Left cardiac atrium (tissue), 4 donors: ENCODE data around the gene CTSF. TPM values are rescaled to one million over a fixed set of nuclear protein-coding genes. Genes with fewer than 3 reads are reported as not detected.

ENCODE experiments used
- ATAC-seq, 2 donors: fragments of 200-7000 bp; cut with Tn5 transposase; one replicate each; pipeline ENCODE4 v1.9.1; 2020; ENCODE audit warnings: mild to moderate bottlenecking in 2 of 2, moderate library complexity in 2 of 2
- DNase-seq: peaks from one replicate; pipeline ENCODE4 v3.0.0-alpha.2; 2020
- intact Hi-C, 2 donors: fragments of 100-400 bp; cut with DNase I; formaldehyde crosslinking; loops; one replicate each; pipeline versions ENCODE4 v1.14.1 to v1.15.1; 2022 to 2023
- total RNA-seq, 2 donors: library from RNA; stranded (reverse); fragmentation: NEBNext Ultra II Directional; extraction: Animal tissue kit (Norgen Biotek cat#: 25700); gene quantifications; one replicate each; pipeline ENCODE4 v1.2.1, GENCODE V29; 2021
- donor health status: DM: no; HTN: yes; CAD: no.
- donor health status: DM: no; HTN: yes; CAD: no; lungs with severe emphysema.
- donor health status: DM: yes; HTN: yes; CAD: no.
- donor health status: Dilated cardiomyopathy.

Gene CTSF
- total RNA-seq, 2 donors from 2014 or later = 51.0 to 71.9 TPM

- no peak for ATAC-seq
- intact Hi-C loops = no loop called here
- no peak for DNase-seq
Measured at GRCh38 chr11:66562907-66563583, 5.4 kb downstream of the CTSF start.

DNA sequence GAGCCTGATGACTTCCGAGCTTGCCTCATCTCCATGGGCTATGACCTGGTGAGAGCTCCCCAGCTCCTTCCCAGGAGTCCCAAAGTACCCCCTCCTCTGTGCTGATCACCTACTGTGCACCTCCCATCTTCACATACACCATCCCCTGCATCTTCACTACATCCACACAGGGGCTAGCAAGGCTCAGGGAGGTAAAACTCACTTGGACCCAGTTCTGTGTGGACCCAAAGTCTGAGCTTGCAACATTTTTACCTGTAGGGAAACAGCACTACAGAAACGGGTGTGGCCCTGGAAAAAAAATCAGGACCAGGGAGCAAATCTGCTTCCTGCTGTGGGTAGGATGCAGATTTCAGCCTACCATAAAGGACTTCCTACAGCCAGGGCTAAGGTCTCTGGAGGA, 6.1 kb downstream of the CTSF start:
- no peak for DNase-seq
- intact Hi-C loops = no loop called here
- ATAC-seq = no peak

DNA sequence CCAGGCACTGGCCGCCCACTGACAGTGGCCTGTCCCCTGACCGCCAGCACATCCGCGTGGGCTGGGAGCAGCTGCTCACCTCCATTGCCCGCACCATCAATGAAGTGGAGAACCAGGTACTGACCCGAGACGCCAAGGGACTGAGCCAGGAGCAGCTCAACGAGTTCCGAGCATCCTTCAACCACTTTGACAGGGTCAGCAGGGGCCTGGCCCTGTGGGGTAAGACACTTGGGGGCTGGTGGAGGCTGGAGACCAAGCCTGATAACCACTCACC, 6.5 kb downstream of the CTSF start:
- ATAC-seq (no peak), DNase-seq (no peak)
- intact Hi-C loops = no loop called here

DNA sequence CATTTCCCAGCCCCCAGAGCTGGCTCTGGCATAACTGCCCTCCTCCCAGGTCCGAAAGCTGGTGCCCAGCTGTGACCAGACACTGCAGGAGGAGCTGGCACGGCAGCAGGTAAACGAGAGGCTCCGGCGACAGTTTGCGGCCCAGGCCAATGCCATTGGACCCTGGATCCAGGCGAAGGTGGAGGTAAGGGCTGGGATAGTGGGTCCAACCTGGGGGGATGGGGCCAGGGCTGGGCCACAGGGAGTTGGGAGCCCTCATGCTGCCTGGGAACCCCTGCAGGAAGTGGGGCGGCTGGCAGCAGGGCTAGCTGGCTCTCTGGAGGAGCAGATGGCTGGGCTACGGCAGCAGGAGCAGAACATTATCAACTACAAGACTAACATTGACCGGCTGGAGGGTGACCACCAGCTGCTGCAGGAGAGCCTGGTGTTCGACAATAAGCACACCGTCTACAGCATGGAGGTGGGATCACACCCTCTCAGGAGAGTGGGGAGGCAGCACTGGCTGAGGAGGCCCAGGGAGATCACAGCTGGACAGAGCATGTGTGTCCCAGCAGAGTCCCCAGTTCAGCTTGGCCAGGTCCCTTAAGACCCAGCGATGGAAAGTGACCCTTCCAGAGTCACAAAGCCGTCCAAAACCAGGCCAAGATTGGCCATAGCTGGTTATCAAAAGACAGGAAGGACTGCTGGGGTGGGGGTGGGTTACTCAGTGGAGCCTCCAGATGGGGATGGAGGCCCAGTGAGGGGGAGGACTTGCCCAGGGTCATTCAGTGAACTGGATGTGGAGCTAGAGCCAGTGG, 7.0 kb downstream of the CTSF start:
- DNase-seq = no peak
- no peak for ATAC-seq
- intact Hi-C loops = no loop called here

DNA sequence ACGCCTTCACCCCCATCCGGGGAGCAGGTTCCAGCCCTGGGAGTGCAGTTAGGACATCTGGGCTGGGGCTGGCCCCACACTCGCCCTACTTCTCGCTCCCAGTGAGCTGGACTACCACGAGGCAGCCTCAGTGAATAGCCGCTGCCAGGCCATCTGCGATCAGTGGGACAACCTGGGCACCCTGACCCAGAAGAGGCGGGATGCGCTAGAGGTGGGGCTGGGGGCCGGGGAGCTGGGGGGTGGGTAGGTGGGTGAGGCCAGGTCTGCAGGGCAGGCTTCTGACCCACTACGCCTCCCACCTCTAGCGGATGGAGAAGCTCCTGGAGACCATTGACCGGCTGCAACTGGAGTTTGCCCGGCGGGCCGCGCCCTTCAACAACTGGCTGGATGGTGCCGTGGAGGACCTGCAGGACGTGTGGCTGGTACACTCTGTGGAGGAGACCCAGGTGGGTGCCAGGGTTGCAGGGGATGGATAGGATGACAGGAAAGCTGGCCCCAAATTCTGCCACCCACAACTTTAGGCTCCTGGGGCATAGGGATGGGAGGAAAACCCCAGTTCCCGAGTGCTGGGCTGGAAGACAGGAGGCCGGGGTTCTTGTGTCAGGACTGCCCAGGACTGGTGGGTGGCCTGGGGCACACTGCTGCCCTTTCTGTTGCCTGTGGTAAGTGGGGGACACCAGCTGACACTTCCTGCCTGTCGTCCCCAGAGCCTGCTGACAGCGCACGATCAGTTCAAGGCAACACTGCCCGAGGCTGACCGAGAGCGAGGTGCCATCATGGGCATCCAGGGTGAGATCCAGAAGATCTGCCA, 8.3 kb downstream of the CTSF start:
- intact Hi-C loops = no loop called here
- no peak for ATAC-seq

DNA sequence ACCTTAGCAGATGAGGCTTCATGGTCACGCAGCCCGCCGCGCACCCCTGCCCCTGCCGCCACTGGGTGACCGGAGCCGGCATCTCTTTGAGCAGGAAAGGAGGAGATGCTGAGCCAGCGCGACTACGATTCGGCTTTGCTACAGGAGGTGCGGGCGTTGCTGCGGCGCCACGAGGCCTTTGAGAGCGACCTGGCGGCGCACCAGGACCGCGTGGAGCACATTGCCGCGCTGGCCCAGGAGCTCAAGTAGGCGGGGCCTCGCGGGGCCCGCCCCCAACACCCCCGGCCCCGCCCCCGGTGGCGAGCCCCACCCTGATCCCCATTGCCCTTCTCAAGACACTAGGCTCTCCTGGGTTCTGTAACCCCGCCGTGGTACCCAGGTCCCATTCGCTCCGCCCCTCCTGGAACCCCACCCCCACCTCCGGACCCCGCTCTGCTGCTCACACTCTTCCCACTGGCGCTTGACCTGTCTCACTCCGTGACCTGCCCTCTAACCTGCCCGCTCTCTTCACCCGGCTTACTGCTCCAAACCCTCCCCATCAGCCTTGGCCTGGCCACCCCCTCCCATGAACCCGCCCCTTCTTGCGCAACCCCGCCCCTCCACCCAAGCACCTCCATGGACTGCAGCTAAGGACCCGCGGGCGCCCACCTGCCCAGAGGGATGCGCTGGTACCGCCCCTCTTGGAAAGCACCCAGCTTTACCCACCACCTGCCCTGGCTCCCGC, 9.1 kb downstream of the CTSF start:
- intact Hi-C loops = no loop called here
- ATAC-seq = peak; percentile 48 to 70
- peak; percentile 58 for DNase-seq

More for the DNA sequence above, 8.3 kb downstream of the CTSF start:
- no peak for DNase-seq

DNA sequence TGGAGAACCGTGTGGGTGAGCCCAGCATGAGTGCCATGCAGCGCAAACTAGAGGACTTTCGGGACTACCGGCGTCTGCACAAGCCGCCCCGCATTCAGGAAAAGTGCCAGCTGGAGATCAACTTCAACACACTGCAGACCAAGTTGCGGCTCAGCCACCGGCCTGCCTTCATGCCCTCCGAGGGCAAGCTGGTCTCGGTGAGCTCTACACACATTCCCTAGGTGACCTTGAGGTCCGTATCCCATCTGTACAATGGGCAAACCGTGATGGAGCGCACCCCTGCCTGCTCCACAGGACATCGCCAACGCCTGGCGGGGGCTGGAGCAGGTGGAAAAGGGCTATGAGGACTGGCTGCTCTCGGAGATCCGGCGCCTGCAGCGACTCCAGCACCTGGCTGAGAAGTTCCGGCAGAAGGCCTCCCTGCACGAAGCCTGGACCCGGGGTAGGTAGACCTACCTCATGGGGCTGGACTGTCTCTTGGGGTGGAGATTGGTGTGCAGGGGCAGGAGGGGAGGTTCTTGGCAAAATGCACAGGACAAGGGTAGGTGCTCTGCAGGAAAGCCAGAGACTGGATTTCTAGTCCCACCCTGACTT, 10.6 kb downstream of the CTSF start:
- intact Hi-C loops = no loop called here
- ATAC-seq (no peak), DNase-seq (no peak)

- no peak for ATAC-seq
- intact Hi-C loops = no loop called here
- DNase-seq = no peak
Measured at GRCh38 chr11:66556086-66556485, 12.3 kb downstream of the CTSF start.

- intact Hi-C loops = no loop called here
- DNase-seq = no peak
- ATAC-seq = no peak
Measured at GRCh38 chr11:66555416-66555815, 13.0 kb downstream of the CTSF start.

DNA sequence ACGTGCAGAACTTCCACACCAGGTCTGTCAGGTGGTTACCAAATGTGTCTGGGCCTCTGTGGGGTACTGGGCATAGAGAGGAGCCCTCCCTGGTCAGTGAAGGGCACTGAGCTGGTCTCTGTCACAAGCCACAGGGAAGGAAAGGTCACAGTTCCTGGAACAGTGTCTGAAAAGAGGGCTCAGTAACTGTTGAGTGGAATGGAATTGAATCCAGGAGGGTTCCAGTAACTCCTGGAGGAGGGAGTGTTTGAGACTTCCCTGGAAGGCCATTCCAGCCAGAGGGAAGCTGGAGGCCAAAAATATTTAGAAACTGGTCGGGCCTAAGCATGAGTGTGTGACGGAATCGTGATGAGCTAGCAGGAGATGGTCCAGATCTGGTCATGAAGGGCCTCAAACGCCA, 13.8 kb downstream of the CTSF start:
- no peak for ATAC-seq

DNA sequence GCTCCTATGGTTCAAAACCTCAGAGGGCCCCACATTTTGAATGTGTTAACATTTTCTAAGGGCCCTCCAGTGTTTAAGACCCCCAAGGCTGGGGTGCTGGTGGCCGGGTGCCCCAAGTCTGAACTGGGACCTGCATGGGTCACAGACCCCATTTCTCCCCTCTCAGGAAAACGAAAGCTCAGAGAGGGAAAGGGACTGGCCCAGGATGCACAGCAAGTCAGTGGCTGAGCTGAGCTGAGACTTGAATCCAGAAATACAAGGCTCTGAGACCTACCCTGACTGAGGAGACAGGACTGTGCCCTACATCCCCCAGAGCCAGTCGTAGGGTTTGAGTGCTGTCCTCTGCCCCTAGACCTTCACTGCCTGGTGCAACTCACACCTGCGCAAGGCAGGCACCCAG, 17.5 kb downstream of the CTSF start:
- no peak for ATAC-seq
- intact Hi-C loops = no loop called here
- no peak for DNase-seq

More for the DNA sequence above, 13.8 kb downstream of the CTSF start:
- intact Hi-C loops = no loop called here
- DNase-seq = no peak

GRCh38 chr11:66549696-66550095, 18.7 kb downstream of the CTSF start:
- ATAC-seq = no peak
- no peak for DNase-seq
- intact Hi-C loops = no loop called here

DNA sequence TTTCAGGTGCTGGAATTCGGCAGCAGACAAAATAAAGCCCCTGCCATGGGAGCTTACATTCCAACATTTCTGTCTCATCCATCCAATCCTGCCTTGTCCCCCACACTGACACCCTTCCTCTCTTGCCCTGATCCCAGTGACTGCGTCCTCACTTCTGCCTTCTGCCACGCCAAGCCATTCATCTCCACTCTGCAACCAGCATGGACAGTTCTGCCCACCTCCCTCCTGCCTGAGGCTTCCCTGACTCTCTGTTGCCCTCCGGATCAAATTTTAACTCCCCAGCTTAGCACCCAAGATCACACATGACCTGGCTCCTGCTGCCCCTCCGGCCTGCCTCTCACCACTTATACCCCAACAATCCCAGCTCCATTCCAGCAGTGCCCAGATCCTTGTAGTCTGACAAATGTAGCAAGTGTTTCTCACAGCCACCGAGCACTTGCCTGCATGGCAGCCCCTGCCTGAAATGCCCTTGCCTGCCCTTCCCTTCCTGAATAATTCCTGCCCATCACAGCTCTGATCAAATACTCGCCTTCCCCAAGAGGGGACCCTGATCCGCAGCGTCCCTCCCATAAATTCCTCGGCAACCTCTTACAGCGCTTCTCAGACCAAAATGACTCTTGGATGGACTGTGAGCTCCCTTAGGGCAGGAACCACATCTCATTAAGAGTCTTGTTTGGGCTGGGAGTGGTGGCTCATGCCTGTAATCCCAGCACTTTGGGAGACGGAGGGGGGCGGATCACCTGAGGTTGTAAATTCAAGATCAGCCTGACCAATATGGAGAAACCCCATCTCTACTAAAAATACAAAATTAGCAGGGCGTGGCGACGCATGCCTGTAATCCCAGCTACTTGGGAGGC, 19.4 kb downstream of the CTSF start:
- ATAC-seq = no peak
- intact Hi-C loops = no loop called here

DNA sequence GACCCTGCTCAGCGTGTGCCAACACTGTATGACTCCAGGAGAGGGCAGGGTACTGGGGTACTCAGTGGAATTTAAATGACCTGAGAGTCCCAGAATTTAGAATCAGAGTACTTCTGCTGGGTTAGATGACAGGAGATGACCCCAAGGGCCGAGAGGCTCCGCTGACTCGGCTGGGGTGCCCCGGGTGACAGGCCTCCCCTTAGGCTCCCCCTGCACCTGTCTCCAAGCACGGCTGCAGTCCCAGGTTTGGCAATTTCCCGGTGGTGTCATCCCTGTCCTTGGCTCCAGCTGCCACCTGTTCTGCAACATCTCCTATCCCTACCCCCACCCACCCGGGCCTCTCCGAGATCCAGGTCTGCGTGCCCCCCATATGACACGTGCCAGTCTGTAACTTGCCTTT, 20.4 kb downstream of the CTSF start:
- DNase-seq (no peak), ATAC-seq (no peak)
- intact Hi-C loops = no loop called here

More for the DNA sequence above, 19.4 kb downstream of the CTSF start:
- no peak for DNase-seq

- DNase-seq = no peak
- no peak for ATAC-seq
- intact Hi-C loops = no loop called here
Measured at GRCh38 chr11:66547662-66548009, 20.8 kb downstream of the CTSF start.

- ATAC-seq (no peak), DNase-seq (no peak)
- intact Hi-C loops = no loop called here
Measured at GRCh38 chr11:66546966-66547661, 21.3 kb downstream of the CTSF start.

DNA sequence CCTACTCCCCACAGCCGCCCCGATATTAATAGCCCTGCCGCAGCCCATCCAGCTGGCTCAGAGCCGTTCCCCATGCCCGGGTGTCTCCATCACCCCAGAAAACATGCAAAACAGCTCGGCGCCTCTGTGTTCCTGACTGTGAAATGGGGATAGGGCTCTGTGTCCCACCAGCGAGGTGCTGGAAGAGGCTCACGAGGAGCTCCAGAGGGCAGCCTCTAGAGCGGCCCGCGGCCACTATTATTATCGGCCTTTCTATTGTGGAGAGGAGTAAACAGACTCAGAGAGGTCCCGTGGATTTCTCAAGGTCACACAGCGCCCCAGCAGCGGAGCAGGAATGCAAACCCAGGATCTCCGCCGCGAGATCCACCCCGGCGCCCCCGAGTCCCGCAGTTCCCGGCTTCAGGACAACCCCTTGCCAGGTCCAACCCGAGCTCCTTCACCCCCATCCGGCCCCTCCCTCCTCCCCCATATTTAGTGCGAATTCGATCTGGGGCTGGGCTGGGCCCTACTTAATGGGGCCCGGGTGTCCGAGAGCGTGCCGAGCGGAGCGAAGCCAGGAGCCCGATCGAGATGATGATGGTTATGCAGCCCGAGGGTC, 21.9 kb downstream of the CTSF start, which contains the start of gene ACTN3:
Gene ACTN3, plus strand, starts transcription at position 536 of the 598 bp plus-strand sequence. Its CDS starts 35 bp downstream, at position 571.
- ATAC-seq (peak; percentile 32 to 36), DNase-seq (peak; percentile 54)
- intact Hi-C loops = no loop called here
